Measurements from ENCODE around the gene WDR26. TPM values are rescaled to one million over a fixed set of nuclear protein-coding genes. Genes with fewer than 3 reads are reported as not detected.

The WDR26 gene
- total and polyA plus RNA-seq, 9 of the 15 experiments (the other 6 are each of a cell fraction or from before 2014, with no cell fraction given) = 11.5 to 66.0 (median 39.8) TPM

GRCh38 chr1:224430511-224431113 is 4.0 kb downstream of the WDR26 start (continued):
- TF ChIP-seq HNRNPLL (IDR thresholded peaks at IDR 0.05; ENCODE audit: low read depth, low read length, poor library complexity, severe bottlenecking) = no peak
- no peak for TF ChIP-seq PBX2 (CRISPR knock-in tag; IDR thresholded peaks at IDR 0.05; ENCODE audit: low read depth)
- peak; percentile 51; the same call in 1 of the 2 replicates for TF ChIP-seq PBX2 (tag; conservative IDR thresholded peaks at IDR 0.05; ENCODE audit: low read depth)
- no peak for TF ChIP-seq FOXA3 (CRISPR knock-in tag; conservative IDR thresholded peaks at IDR 0.05 in 1 of 2, IDR thresholded peaks at IDR 0.05 in 1 of 2)
- TF ChIP-seq RNF2 (IDR thresholded peaks at IDR 0.05) = 0 out of 2 replicates have a peak, but pooled peaks have one; percentile 18
- TF ChIP-seq ZNF175 (CRISPR knock-in tag; IDR thresholded peaks at IDR 0.05; ENCODE audit: low read depth) = no peak
- TF ChIP-seq SMARCC2 (IDR thresholded peaks at IDR 0.05; ENCODE audit: low read depth) = peak; percentile 54; the same call in 1 of the 2 replicates
- peak; percentile 40; the same call in 1 of the 2 replicates for TF ChIP-seq TOE1 (IDR thresholded peaks at IDR 0.05; ENCODE audit: borderline replicate concordance)
- no peak for TF ChIP-seq TOE1 (CRISPR knock-in tag; IDR thresholded peaks at IDR 0.05; ENCODE audit: borderline replicate concordance, low read depth)
- peak; percentile 31; the same call in 1 of the 2 replicates for TF ChIP-seq MAFK (IDR thresholded peaks at IDR 0.05; ENCODE audit: low read length)
- no peak for TF ChIP-seq RAD51 (IDR thresholded peaks at IDR 0.05; ENCODE audit: borderline replicate concordance, low read depth)
- TF ChIP-seq GTF3C2 (IDR thresholded peaks at IDR 0.05; ENCODE audit: borderline replicate concordance, extremely low read depth, insufficient read length) = no peak
- 0 out of 2 replicates have a peak, but pooled peaks have one; percentile 54 for TF ChIP-seq NFRKB (IDR thresholded peaks at IDR 0.05; ENCODE audit: low read depth)
- TF ChIP-seq HDAC1 (IDR thresholded peaks at IDR 0.05) = peak; percentile 18 to 91; a peak in 2 of 4 replicates

Measured in K562 (cell line).